NCI-H1930 (cell line): Measurements from ENCODE around the gene DENND1A.

Experiments
- DNase-seq, 2 experiments: peaks; one replicate each; lab custom pipeline; 2025; lab: John Stamatoyannopoulos, UW

Gene DENND1A

DNA sequence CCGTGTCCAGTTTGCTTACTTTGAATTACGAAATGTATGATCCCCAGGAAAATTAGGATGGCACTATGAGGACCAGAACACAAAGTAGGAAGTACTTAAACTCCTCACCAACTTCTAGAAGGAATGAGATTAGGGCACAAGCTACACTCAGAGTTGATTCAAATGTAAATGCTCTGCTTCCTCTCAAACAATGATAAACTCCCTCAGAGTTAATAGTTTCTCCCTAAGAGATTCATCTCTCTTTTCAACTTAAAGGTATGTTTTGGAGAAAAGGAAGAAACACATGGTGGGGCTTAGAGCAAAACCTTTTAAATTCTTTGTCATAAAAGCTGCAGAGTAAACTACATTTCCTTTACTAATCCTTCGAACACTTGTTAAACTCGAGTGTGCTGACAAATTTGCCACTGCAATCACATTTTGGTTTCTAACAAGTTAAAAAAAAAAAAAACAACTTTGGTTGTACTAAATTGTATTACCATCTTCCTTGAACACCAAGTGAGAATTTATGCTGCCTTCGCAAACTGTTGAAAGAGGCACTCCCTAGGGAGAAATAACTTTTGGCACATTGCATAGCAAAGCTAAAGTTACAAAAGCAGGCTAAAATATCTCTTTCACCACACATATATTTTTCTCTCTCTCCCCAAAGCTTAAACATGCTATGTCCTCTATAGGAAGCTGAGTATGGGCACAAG is 66.6 kb downstream of the DENND1A start:
- no peak for DNase-seq

DNA sequence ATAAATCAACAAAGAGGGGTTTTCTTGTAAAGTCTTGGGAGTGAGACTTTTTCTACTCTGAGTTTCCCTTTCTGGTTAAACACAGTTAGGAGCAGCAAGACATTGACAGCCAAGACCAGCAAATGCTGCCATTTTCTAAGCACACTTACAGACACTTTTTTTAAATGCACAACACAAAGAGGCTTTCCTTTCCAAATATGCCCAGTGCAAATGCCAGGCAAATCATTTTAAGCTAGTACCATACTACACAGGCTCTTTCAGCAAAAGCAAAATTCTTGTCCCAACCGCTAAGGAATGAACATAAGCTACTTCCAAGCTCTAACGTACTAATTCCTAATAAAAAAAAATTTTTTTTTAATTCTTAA is 68.2 kb downstream of the DENND1A start:
- DNase-seq: no peak

DNA sequence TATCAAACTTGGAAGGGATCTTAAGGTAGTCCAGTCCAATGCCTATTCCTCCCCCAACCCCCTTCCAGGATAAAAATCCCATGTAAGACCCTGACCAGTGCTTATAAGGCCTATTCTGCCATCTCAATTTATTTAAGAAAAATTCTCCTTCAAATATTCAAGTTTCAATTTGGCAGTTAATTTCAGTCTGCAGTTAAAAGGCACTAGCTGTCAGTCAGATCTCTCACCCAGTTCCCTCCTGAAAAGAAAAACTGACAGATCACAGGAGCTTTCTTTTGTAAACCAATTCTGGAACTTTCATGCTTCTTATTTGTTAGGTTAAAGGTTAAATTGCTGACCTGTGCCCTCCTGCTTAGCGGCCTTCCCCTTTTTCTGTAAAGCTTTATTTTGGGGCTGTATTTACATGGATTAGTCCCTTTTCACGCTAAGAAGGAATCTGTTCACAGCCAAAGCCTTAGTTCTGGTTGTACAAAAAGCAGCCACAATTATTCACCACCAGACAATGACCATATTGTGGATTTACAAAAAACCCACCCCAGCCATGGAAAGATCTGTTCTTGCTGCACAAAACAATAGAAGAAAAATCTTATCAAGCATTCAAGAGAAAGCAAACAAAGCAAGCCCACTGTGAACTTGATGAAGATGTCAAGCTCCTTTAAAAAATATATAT is 68.7 kb downstream of the DENND1A start:
- DNase-seq: no peak

DNA sequence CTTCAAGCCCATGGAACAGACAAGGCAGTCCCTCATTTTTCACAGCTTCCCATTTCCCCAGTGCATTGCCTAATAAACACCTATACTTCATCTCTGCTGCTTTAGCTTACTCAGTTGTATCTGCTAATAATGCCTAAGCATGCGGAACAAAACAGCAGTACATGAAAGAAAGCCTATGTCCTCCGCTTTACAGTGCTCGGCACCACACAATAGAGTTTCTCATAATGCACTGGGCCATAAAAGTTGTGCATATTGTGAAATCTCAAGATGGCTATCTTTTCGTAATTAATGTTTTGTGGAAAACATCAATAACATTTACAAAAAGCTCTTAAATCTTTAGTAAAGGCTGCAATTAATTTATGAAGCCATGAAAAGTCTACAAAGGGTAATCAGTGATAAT is 69.3 kb downstream of the DENND1A start:
- peak; percentile 34 to 51 for DNase-seq

DNA sequence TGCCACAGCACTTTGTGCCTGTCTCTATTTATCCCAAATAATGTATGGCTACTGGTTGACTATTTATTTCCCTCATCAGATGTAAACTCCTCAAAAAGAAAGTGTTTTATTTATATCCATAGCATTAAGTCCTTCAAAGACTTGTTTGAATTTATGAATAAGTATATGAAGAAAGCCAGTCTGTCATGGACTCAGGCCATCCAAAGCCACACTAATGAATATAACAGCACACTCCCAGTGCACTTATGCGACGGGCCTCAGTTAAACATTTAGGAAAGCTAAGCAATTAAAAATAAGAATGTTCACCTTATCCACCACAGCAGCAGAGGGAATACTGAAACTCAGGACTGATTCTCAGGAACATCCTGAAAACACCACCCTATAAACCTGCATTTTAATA is 77.5 kb downstream of the DENND1A start:
- no peak for DNase-seq

DNA sequence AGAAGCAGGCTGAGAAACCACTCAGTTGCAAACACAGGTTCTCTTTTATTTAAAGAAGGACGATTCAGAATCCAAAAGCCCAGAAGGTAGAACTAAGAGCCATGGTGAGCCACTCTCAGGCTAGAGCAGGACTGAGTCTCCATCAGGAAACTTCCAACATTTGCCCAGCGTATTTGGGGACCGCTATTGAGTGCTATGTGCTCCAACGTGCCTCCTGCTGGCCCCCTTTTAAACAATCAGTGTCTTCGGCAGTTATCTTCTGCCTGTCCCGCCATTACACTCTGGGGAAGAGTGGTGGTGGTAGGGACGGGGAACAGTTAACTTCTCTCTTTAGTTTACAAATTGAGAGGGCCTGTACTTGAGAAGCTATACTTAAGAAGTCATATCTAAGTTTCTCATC is 78.1 kb downstream of the DENND1A start:
- no peak for DNase-seq

DNA sequence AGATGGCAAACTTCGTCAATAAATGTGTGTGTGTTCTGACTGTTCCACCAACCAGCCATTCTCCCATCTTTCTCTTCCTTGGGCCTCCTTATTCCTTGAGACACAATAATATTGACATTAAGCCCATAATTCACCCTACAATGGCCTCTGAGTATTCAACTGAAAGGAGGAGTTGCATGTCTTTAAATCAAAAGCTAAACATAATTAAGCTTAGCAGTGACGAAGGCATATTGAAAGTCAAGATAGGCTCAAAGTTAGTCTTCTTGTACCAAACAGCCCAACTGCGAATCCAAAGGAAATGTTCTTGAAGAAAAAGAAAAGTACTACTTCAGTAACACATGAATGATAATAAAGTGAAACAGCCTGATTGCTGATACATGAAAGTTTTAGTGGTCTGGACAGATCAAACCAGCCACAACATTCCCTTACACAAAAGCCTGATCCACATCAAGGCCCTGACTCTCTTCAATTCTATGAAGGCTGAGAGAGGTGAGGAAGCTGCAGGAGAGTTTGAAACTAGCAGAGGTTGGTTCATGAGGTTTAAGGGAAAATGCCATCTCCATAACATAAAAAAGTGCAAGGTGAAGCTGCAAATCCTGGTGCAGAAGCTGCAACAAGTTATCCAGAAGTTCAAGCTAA is 81.4 kb downstream of the DENND1A start:
- DNase-seq: no peak

DNA sequence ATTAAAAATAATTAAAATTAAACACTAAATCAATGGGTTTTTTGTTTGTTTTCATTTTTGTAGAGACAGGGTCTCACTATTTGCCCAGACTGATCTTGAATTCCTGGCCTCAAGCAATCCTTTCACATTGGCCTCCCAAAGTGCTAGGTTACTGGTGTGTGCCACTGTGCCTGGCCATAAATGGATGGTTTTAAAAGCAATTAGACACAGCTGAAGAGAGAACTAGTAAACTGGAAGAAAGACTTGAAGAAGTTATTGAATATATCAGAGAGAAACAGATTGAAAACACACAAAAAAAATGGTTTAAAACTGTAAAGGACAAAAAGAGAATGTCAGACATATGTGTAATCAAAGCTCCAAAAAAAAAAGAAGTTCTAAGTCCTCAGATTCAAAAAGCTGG is 83.0 kb downstream of the DENND1A start:
- DNase-seq: no peak

DNA sequence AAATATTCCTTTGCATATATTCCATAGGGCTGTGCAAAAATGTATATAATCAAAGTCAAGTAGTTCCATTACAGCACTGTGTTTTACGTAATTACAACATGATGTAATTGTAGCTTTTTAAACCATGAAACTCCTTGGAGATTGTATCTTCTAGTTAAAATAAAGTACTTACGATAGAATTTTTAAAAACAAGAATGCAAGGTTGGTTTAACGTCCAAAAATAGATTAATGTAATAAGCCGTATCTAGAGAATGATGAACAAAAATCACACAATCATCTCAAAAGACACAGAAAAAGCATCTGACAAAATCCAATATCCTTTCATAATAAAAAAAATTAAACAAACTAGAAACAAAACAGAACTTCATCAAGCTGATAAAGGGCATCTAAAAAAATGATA is 86.2 kb downstream of the DENND1A start:
- DNase-seq: no peak

DNA sequence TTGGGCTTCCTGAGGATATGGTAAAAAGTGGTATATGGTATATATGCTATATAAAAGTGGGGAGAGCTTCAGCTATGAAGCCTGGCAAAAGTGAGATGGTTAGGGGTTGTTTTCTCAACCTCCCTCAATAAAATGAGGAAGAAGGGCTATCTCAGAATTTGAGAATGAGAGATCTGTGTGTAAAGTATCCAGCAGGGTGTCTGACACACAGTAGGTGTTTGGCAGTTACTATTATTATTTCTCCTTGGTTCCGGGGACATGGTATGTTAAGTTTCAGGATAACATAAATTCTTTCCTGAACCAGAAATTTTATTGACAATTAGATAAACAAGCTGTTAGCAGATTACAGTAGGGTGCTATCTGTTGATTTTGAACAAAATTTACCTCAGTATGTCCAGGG is 94.1 kb downstream of the DENND1A start:
- DNase-seq: no peak

DNA sequence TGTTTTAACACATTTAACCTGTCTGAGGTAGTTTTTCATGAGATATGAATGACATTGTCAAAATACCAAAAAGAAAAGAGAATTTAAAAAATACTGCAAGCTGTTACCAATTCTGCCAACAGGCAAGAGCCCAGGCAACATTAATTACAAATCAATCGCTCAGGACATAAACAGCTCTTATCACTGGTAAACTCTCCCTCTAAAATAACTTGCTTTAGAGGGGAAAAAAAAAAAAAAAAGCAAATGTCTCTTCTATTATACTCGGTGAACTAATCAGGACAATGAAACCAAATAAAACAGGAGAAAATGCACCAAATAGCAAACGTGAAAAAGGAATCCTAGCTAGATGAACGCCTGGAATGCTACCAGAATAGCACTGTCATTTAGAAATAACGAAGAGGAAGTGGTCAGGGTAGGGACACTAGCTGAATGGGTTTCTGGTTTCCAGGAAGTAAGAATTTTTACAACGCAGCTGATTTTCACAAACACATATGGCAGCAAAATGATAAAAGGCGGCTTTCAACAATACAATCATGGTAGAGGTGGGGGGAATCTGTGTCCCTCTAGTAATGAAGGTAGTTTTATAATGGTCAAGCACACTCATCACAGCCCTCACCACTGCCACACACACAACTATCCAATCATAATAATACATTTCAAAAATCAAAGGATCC is 94.9 kb downstream of the DENND1A start:
- DNase-seq: no peak

DNA sequence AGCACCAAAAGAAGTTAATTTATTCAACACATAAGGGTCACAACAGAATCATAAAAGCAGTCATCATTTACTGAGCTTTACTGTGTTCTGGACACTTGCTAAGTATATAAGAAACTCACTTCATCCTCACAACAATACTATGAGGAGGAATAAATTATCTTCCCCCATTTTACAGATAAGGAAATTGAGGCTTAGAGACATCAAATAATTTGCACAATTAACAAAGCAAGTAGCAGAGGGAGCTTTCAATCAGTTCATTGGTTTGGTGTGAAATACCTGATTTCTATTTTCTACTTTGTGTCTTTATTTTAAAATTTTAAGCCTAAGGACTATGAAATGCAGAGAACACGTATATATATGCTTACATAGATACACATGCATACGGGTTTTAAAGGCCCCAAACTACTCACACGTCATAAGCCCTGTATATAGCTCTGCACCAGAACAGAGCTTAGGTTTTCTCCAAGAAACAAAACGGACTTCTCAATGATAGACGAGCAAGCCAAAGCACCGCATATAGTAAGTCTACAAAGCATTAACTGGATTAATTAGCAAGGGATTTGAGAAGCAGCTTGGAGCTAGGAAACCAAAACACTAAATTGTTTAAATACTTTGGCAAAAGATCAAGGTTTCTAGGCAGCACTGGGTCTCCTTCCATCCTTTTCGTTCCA is 95.6 kb downstream of the DENND1A start:
- DNase-seq: no peak

DNA sequence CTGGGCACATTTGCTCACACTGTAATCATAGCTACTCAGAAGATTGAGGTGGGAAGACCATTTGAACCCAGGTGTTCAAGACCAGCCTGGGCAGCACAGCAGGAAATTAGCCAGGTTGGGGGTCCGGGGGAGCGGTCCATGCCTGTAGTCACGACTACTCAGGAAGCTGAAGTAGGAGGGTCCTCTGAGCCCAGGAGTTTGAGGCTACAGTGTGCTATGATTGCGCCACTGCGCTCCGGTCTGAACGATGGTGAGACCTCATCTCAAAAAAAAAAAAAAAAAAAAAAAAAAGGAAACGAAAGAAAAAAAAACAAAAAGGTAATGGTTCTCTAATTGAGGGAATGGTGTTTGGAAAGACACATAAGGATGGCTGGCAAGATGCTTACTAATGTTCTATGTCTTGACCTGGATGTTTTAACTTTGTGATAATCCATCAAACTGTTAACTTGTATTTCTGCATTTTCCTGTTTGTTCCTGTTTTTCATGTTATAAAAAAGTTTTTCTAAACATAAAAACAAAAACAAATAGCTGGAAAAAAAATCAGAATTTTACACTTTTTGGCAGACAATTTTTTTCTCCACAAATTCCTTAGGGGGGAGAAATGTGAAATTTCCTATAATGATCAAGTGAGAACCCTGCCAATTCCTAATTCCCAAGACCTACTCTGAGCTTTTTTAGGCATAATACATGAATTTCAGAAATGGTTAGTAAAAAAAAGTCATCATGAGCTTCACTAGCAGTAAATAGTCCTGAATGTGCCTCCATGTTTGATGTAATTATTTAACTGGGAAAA is 96.9 kb downstream of the DENND1A start:
- DNase-seq: no peak

DNA sequence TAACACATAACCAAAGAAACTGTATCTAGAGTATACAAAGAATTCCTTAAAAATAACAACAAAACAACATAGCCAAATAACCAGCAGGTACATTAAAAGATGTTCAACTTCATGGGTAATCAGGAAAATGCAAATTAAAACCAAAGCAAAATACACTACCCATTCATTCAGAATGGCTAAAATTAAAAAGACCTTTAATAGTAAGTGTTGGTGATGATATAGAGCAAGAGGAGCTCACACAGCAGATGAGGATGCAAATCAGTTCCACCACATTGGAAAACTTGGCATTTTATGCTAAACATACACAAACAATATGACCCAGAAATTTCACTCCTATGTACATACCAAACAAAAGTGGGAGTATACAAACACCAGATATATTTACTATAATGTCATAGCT is 97.8 kb downstream of the DENND1A start:
- no peak for DNase-seq

DNA sequence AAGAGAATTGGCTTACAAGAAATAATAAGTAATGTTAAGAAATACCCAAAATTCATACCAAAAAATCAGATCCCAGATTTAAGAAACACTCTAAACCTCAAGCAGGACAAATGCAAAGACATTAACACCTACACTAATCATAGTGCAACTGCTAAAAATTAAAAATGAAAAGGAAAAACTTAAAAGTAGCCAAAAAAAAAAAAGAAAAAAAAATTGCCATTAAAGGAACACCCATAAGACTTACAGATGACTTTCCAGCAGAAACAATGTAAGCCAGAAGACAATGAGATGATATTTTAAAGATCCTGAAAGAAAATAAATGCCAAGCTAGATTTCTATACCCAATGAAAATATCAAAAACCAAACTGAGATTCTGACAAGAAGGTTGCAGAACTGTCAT is 101.5 kb downstream of the DENND1A start:
- DNase-seq: no peak

DNA sequence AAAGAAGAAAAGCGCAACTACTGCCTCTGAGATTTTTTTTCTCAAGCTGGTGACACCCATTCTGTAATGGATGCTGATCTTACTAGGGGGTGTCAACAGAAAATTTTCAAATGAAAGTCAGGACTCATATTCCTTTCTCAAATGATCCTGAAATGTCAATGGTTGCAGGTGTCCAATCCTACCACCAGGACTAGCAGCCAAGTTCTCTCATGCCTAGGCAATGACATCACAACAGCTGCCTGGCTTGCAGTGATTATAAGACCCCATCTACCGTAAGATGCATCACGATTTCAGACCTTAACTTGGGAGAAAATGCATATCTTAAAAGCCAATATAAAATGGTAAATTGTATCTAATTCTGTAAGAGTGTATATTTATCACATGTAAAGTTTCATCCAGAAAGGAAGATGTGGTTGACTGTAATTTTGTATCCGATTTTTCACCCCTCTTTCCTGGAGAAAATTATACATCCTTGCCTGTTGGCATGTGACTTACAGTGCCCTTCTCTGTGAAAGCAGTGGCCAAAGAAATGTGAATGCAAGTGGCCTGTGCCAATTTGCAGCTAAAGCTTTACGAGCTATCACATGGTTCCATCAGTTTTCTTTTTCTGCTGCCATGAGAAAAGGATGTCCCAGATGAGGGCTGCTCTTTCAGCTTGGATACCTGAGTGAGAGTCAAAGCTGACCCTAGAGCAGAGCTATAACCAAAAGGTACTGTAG is 104.4 kb downstream of the DENND1A start:
- DNase-seq: no peak

DNA sequence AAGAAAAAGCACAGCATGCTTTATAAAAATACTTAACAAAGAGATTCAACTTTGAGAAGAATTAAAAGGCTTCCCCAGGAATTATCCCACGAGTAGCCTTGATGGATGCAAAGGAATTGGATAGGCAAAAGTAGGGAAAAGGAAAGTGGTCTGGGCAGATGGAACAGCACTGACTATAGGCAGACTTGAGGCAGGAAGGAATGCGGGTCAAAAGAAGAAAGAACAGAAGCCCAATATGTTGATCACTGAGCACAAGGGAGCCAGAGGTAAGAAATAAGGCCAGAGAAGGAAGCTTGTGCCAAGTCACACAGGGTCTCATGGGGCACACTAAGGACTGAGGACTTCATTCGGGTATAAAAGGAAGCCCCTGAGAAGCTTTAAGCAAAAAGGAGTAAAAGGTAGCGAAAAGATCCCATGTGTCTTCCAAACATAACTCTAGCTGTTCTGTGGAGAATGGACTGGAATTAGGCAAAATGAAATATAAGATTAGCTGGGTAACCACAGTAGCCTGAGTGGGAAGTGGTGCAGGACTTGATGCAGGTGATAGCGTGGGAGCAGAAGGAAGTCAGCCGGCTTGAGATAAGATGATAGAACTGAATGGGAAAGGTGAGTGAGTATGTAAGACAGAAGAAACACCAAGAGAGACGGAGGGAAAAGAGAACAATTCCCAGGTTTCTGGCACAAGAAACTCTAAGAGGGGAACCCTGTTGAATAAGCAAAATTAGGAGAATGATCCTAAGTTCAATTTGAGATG is 106.6 kb downstream of the DENND1A start:
- no peak for DNase-seq

DNA sequence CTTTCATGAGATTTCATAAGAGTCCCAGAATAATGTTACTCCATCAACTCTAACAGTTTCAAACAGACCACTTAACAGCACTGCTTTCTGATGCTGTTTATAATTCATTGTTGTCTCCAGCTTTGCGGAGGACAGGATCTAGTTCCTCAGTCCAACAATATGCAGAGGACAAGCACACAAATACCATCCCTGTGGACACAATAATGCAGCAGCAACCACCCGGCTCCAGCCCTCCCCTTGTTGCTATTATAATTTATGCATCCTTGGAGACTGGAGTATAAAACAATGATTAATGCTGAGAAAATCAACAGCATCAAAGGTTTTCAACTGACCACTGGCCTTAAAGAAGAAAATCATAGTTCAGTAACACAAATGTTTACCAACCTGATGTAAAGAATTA is 108.3 kb downstream of the DENND1A start:
- DNase-seq: peak in 1 of 2 experiments; percentile 17

DNA sequence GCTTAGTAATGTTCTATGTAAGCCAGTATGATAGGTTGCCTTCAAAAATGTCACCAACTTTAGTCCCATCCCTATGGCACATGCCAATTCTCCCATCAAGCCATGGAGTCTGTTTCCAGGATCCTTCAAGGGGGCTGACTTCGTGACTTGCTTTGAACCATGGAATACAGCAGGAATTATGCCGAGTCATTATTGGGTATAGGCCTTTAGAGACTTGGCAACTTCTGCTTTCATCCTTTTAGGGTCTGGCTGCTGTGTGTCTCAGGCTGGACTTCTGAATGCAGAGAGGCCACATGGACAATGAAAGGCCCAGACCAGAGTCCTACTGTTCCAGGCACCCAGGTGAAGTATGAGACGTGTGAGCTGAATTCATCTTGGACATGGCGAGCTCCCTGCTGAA is 109.8 kb downstream of the DENND1A start:
- DNase-seq: no peak

DNA sequence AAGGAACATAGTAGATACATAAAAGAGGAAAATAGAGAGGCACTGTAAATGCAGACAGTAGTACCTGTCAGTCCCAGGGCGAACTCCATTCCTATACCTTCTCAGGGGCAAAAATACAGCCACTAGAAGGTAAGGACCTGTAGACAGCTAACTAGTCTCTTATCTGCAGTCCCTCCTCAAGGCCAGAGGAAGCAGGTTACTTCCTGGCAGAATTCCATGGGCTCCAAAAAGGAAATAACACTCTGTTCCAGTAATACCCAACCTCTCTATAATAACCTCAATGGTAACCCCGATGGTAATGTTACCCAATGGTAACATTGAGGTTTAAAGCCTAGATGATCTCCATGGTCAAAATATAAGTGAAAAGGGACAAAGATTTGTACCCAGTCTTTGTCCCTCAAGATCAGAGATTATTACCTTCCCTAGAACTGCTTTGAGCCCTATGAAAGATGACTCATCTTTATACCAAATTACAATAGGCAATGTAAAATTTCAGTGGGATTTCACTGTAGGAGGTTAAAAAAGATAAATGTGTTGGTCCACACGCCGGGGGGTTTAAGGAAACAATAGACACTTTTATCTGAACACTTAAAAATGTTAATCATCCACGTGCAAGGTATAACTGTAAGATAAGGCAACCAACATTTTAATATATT is 113.0 kb downstream of the DENND1A start:
- DNase-seq: no peak
